Activated naive CD4-positive, alpha-beta T cell treated with Interleukin-2 at 50 U/mL for 16 hours (primary cell): ENCODE results near the gene CDCA5.

Experiments
- DNase-seq: peaks from one replicate; pipeline ENCODE4 v3.0.0-alpha.2; 2020

The CDCA5 gene

GRCh38 chr11:65040847-65041622 is 42.8 kb downstream of the CDCA5 start, which contains the start of gene SAC3D1:
Gene SAC3D1 (plus strand): TSS chr11:65041210. CDS start chr11:65041293, 83 bp downstream.
- DNase-seq = peak; percentile 89

- no peak for DNase-seq
Observed at GRCh38 chr11:65040520-65040846, 43.4 kb downstream of the CDCA5 start.

GRCh38 chr11:65036931-65037330 is 46.9 kb downstream of the CDCA5 start:
- no peak for DNase-seq

DNA sequence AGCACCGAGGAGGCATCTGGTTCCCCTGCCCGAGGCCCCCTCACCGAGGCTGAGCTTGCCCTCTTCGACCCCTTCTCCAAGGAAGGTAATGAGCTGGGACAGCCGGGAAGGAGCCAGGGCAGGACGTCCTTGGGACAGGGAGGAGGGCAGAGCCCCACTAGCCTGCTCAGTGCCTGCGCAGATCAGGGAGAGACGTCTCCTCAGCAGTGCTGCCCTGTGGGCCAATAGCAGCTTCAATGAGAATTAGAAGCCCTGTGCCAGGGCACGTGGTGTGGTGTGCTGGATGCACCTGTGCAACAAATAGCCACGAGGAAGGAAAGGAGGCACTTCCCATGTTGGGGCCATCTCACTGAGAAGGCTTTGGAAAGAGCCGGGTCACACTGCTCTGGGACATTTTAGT is 48.3 kb downstream of the CDCA5 start:
- no peak for DNase-seq

GRCh38 chr11:65034423-65034822 is 49.4 kb downstream of the CDCA5 start:
- DNase-seq = no peak

GRCh38 chr11:65032216-65032615 is 51.6 kb downstream of the CDCA5 start:
- no peak for DNase-seq
